Upper lobe of left lung (tissue), 6 donors: ENCODE results near the gene CCDC127. TPM values are rescaled to one million over a fixed set of nuclear protein-coding genes. Genes with fewer than 3 reads are reported as not detected.

Experiments
- ATAC-seq, 2 donors: fragments of 200-7000 bp; cut with Tn5 transposase; one replicate each; pipeline ENCODE4 v1.9.1; 2022; ENCODE audit warnings: mild to moderate bottlenecking in 2 of 2, moderate library complexity in 2 of 2; ENCODE audit not compliant: low FRiP score in 2 of 2
- DNase-seq, 2 donors: peaks; one replicate each; pipeline ENCODE4 v3.0.0-alpha.2; 2019 to 2020
- H3K27ac ChIP-seq, 4 donors: fragments of 200-600 bp; sonication (generic); one replicate each; pipeline ENCODE4 v1.5.1; 2016 to 2019
- H3K27me3 ChIP-seq, 4 donors: fragments of 200-600 bp; sonication (generic); one replicate each; pipeline ENCODE4 v1.5.1; 2017 to 2019
- H3K36me3 ChIP-seq, 4 donors: fragments of 200-600 bp; sonication (generic); one replicate each; pipeline ENCODE4 v1.5.1; 2016 to 2019
- H3K4me1 ChIP-seq, 4 donors: fragments of 200-600 bp; sonication (generic); one replicate each; pipeline ENCODE4 v1.5.1; 2018 to 2019
- H3K4me3 ChIP-seq, 4 donors: fragments of 200-600 bp; sonication (generic); one replicate each; pipeline ENCODE4 v1.5.1; 2017 to 2019; ENCODE audit warnings: mild to moderate bottlenecking in 2 of 4, moderate library complexity in 1 of 4
- H3K9me3 ChIP-seq, 4 donors: fragments of 200-600 bp; sonication (generic); one replicate each; pipeline ENCODE4 v1.5.1; 2018 to 2019
- EP300 ChIP-seq, 4 donors: sonication (generic); formaldehyde crosslinking; IDR thresholded peaks; one replicate each; pipeline ENCODE4 v1.5.1; 2017; ENCODE audit warnings: antibody characterized with exemption in 4 of 4, control low read depth in 2 of 4
- POLR2A ChIP-seq, 4 donors: fragments of 450-650 bp; IDR thresholded peaks; one replicate each; pipeline ENCODE4 v1.5.1; 2016 to 2017; ENCODE audit warnings: antibody characterized with exemption in 4 of 4, mild to moderate bottlenecking in 2 of 4
- POLR2AphosphoS5 ChIP-seq, 2 donors: sonication (generic); formaldehyde crosslinking; IDR thresholded peaks; one replicate each; pipeline ENCODE4 v1.5.1; 2017; ENCODE audit warnings: antibody characterized with exemption in 2 of 2
- WGBS, 2 donors: methylation state at CpG; one replicate each; pipeline ENCODE4 v1.1.5; 2017 to 2018; 5-methylcytosine and 5-hydroxymethylcytosine counted together
- total RNA-seq, 6 donors: library from RNA; depleted of rRNA in 4 of 6; stranded (reverse); fragments of >200 nt in 4 of 6; gene quantifications; one replicate each; pipeline versions ENCODE4 v1.1.0 to v1.2.1, GENCODE V29; 2016 to 2021
- TF ChIP-seq, protein P1 (sequence below), 6 experiments: fragments of 450-650 bp in 4 of 6; fragments of 200-600 bp in 2 of 6; sonication (generic) in 2 of 6; IDR thresholded peaks; one replicate each; pipeline ENCODE4 v1.5.1; 2016 to 2019; ENCODE audit warnings: antibody characterized with exemption in 6 of 6
- donor health status: DM: no; HTN: no; CAD: no; lungs with moderate emphysema.
- donor health status: DM: no; HTN: yes; CAD: no; lungs with severe emphysema.

CCDC127 gene
- total RNA-seq, 6 donors from 2014 or later = 3.1 to 8.5 (median 4.8) TPM

- no peak overlapping the region for H3K27ac ChIP-seq
- ATAC-seq (no peak), DNase-seq (peak in 1 of 2 donors; percentile 43)
- H3K4me1 ChIP-seq = peaks cover 0 to 23% (median 10%) of the 10 kb centered on the region in 4 donors
- peaks cover 0 to 6% (median 3%) of the 10 kb centered on the region in 4 donors for H3K27me3 ChIP-seq
- H3K36me3 ChIP-seq = no peaks in the 10 kb centered on the region
- H3K4me3 ChIP-seq = no peak overlapping the region
- WGBS, 2 donors = 84 to 88% methylated on average over 8 to 9 of the region's 9 CpGs
- no peak for TF ChIP-seq EP300 (IDR thresholded peaks at IDR 0.05)
- TF ChIP-seq POLR2AphosphoS5 (IDR thresholded peaks at IDR 0.05) = no peak
- TF ChIP-seq POLR2A (IDR thresholded peaks at IDR 0.05) = no peak
- TF ChIP-seq, protein P1, sequence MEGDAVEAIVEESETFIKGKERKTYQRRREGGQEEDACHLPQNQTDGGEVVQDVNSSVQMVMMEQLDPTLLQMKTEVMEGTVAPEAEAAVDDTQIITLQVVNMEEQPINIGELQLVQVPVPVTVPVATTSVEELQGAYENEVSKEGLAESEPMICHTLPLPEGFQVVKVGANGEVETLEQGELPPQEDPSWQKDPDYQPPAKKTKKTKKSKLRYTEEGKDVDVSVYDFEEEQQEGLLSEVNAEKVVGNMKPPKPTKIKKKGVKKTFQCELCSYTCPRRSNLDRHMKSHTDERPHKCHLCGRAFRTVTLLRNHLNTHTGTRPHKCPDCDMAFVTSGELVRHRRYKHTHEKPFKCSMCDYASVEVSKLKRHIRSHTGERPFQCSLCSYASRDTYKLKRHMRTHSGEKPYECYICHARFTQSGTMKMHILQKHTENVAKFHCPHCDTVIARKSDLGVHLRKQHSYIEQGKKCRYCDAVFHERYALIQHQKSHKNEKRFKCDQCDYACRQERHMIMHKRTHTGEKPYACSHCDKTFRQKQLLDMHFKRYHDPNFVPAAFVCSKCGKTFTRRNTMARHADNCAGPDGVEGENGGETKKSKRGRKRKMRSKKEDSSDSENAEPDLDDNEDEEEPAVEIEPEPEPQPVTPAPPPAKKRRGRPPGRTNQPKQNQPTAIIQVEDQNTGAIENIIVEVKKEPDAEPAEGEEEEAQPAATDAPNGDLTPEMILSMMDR (IDR thresholded peaks at IDR 0.05) = no peak
- H3K9me3 ChIP-seq = no peaks in the 10 kb centered on the region
Observed at GRCh38 chr5:192691-192969, 25.3 kb downstream of the CCDC127 start.

- no peak for DNase-seq
- Histone ChIP-seq H3K4me3 (no peak overlapping the region), H3K36me3 (no peaks in the 10 kb centered on the region), H3K9me3 (no peaks in the 10 kb centered on the region), H3K27ac (no peak overlapping the region), H3K27me3 (peaks cover 0 to 6% (median 3%) of the 10 kb centered on the region in 4 donors), H3K4me1 (peaks cover 0 to 23% (median 10%) of the 10 kb centered on the region in 4 donors)
- ATAC-seq = no peak
- 93 to 99% methylated on average over 6 to 29 of the region's 46 CpGs for WGBS, 2 donors
- no peak for TF ChIP-seq POLR2A (IDR thresholded peaks at IDR 0.05)
- TF ChIP-seq EP300 (IDR thresholded peaks at IDR 0.05) = no peak
- TF ChIP-seq POLR2AphosphoS5 (IDR thresholded peaks at IDR 0.05) = no peak
- TF ChIP-seq, protein P1 (IDR thresholded peaks at IDR 0.05) = no peak
Observed at GRCh38 chr5:191949-192690, 25.8 kb downstream of the CCDC127 start.

DNA sequence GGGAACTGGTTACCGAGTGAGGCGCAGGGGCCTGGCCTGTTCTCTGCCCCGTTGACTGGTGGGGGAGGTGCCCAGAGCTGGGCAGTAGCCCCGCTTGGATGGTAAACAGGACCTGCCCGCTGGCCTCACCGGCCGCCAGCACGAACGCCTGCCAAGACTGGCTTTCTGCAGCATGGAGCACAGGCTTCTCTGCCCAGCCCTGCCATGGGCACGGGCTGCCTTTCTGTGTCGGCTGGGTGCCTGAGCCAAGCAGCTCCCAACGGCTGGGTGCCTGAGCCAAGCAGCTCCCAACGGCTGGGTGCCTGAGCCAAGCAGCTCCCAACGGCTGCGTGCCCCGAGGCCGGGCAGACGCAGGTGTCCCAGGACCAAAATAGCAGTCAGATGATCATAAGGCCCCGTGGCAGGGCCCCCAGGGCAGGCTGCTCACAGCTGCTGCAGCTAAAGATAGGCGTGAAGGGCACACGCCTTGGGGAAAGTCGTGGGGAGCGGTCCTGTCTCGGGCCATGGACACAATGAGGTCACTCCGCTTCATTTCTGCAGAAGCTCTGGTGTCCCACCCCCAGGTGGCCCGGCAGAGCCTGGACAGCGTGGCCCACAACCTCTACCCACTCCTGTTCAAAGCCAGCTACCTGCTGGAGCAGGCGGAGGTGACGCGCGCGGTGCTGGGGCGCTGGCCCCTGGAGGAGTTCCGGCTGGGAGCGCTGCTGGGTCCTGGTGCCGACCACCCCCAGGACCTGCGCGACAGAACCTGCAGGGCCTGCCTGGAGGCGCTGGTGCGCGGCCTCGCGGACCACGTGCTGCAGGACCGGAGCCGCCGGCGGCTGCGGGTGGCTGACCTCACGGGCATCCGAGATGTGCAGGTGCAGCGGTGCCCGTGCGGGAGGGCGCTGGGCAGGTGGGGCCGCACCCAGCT, 26.7 kb downstream of the CCDC127 start, which contains the start of gene LRRC14B:
LRRC14B (plus strand) TSS at position 460 of the 913 bp plus-strand sequence; CDS start at position 504, 44 bp downstream.
- peak within 1 kb of the TSS in 2 of 4 donors; percentile 13 to 26 for H3K4me3 ChIP-seq
- H3K36me3 ChIP-seq = no peaks in the 10 kb centered on the region
- H3K27me3 ChIP-seq = peaks cover 0 to 6% (median 3%) of the 10 kb centered on the region in 4 donors
- H3K4me1 ChIP-seq = peaks cover 0 to 23% (median 10%) of the 10 kb centered on the region in 4 donors
- DNase-seq (peak in 1 of 2 donors; percentile 87), ATAC-seq (no peak)
- WGBS, 2 donors = 24 to 28% methylated on average over 8 to 48 of the region's 56 CpGs
- H3K27ac ChIP-seq = no peak within 1 kb of the TSS
- no peaks in the 10 kb centered on the region for H3K9me3 ChIP-seq
- no peak for TF ChIP-seq POLR2AphosphoS5 (IDR thresholded peaks at IDR 0.05)
- TF ChIP-seq, protein P1 (IDR thresholded peaks at IDR 0.05) = no peak
- no peak for TF ChIP-seq EP300 (IDR thresholded peaks at IDR 0.05)
- no peak for TF ChIP-seq POLR2A (IDR thresholded peaks at IDR 0.05)

DNA sequence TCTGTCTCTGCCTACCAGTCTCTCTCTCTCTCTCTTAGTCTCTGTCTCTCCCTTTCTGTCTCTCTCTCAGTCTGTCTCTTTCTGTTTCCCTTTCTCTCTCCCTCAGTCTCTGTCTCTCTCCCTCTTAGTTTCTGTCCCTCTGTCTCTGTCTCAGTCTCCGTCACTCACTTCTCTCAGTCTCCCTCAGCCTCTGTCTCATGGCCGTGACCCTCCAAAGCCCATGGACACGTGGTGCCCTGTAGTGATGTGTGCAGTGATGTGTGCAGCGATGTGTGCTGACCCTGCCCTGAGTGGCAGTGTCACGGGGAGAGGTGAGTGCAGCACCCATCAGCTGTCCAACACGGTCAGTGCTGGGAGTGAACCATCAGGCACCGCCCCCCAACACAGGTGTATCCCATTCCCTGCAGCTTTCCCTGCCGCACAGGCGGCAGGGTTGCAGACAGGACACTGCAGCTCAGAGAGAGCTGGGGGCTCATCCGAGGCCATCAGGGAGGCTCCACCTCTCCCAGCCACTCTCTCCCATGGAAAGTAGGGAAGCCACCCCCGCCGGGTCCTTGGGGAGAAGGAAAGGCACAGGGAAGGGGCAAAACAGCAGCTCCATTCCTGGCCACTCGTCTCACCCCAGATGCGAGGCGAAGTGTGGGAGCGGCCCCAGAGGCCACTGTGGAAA, 27.5 kb downstream of the CCDC127 start:
- no peaks in the 10 kb centered on the region for H3K9me3 ChIP-seq
- no peak overlapping the region for H3K27ac ChIP-seq
- no peak overlapping the region for H3K4me3 ChIP-seq
- H3K36me3 ChIP-seq = no peaks in the 10 kb centered on the region
- TF ChIP-seq POLR2A (IDR thresholded peaks at IDR 0.05) (no peak), EP300 (IDR thresholded peaks at IDR 0.05) (no peak), POLR2AphosphoS5 (IDR thresholded peaks at IDR 0.05) (no peak)
- TF ChIP-seq, protein P1 (IDR thresholded peaks at IDR 0.05) = no peak
- peaks cover 0 to 6% (median 3%) of the 10 kb centered on the region in 4 donors for H3K27me3 ChIP-seq
- DNase-seq = no peak
- H3K4me1 ChIP-seq = peaks cover 0 to 23% (median 10%) of the 10 kb centered on the region in 4 donors
- no peak for ATAC-seq
- WGBS, 2 donors = 48 to 71% methylated on average over 6 to 16 of the region's 16 CpGs
